Astrocyte (in vitro differentiated cells and primary cell): ENCODE data around the gene FGFRL1. TPM values are rescaled to one million over a fixed set of nuclear protein-coding genes. Genes with fewer than 3 reads are reported as not detected.

ENCODE experiments used
- DNase-seq: peaks from one replicate; pipeline ENCODE4 v3.0.0-alpha.2; 2010; ENCODE audit warnings: low read depth
- FAIRE-seq: peaks from 2 replicates; lab custom pipeline; 2011; peaks lifted over from hg19 to GRCh38; lab: Jason Lieb, UNC
- H2AFZ ChIP-seq: 2 replicates; pipeline ENCODE4 v1.6.0; 2012; ENCODE audit warnings: low read depth, low read length, inconsistent platforms
- H3K27ac ChIP-seq: 2 replicates; pipeline ENCODE4 v1.5.1; 2011; ENCODE audit warnings: low read depth, low read length, inconsistent platforms
- H3K27me3 ChIP-seq: 2 replicates; pipeline ENCODE4 v1.6.0; 2011; ENCODE audit warnings: low read length, inconsistent platforms; ENCODE audit not compliant: insufficient read depth
- H3K36me3 ChIP-seq: 2 replicates; pipeline ENCODE4 v1.5.1; 2011; ENCODE audit warnings: low read length, inconsistent platforms; ENCODE audit not compliant: insufficient read depth
- H3K4me1 ChIP-seq: 2 replicates; pipeline ENCODE4 v1.5.1; 2011; ENCODE audit warnings: low read length, inconsistent platforms; ENCODE audit not compliant: insufficient read depth
- H3K4me2 ChIP-seq: 2 replicates; pipeline ENCODE4 v1.6.0; 2012; ENCODE audit warnings: low read length, inconsistent platforms
- H3K4me3 ChIP-seq: 2 replicates; pipeline ENCODE4 v1.5.1; 2011; ENCODE audit warnings: low read depth, mild to moderate bottlenecking, low read length, inconsistent platforms; ENCODE audit not compliant: insufficient read depth
- H3K79me2 ChIP-seq: 2 replicates; pipeline ENCODE4 v1.6.0; 2012; ENCODE audit warnings: mild to moderate bottlenecking, low read length, inconsistent platforms; ENCODE audit not compliant: insufficient read depth
- H3K9ac ChIP-seq: 2 replicates; pipeline ENCODE4 v1.6.0; 2012; ENCODE audit warnings: mild to moderate bottlenecking, low read length, inconsistent platforms
- H3K9me3 ChIP-seq: 2 replicates; pipeline ENCODE4 v1.5.1; 2012; ENCODE audit warnings: low read depth, mild to moderate bottlenecking, low read length, inconsistent platforms; ENCODE audit not compliant: insufficient read depth
- H4K20me1 ChIP-seq: 2 replicates; pipeline ENCODE4 v1.6.0; 2012; ENCODE audit warnings: low read length, inconsistent platforms; ENCODE audit not compliant: insufficient read depth
- H3K27ac Mint-ChIP-seq: one replicate; pipeline ENCODE4 v1.8.0; 2021; ENCODE audit warnings: mild to moderate bottlenecking, mixed read lengths; ENCODE audit not compliant: unreplicated experiment
- H3K27me3 Mint-ChIP-seq: one replicate; pipeline ENCODE4 v1.8.0; 2021; ENCODE audit warnings: low read depth, mixed read lengths; ENCODE audit not compliant: unreplicated experiment
- H3K36me3 Mint-ChIP-seq: one replicate; pipeline ENCODE4 v1.8.0; 2021; ENCODE audit warnings: low read depth, mixed read lengths; ENCODE audit not compliant: unreplicated experiment
- H3K4me1 Mint-ChIP-seq: one replicate; pipeline ENCODE4 v1.8.0; 2021; ENCODE audit warnings: low read depth, mixed read lengths; ENCODE audit not compliant: unreplicated experiment
- H3K4me3 Mint-ChIP-seq: one replicate; pipeline ENCODE4 v1.8.0; 2021; ENCODE audit warnings: mild to moderate bottlenecking, moderate library complexity, mixed read lengths; ENCODE audit not compliant: unreplicated experiment
- H3K9me3 Mint-ChIP-seq: one replicate; pipeline ENCODE4 v1.8.0; 2021; ENCODE audit warnings: mild to moderate bottlenecking, mixed read lengths; ENCODE audit not compliant: unreplicated experiment
- EZH2 ChIP-seq: IDR thresholded peaks from 2 replicates; pipeline ENCODE4 v1.6.1; 2012; ENCODE audit warnings: mild to moderate bottlenecking, low read length, inconsistent platforms; ENCODE audit not compliant: insufficient read depth
- total RNA-seq: library from RNA; stranded (reverse); gene quantifications from 2 replicates; pipeline ENCODE4 v1.2.1, GENCODE V29; 2021
- TF ChIP-seq, protein P1 (sequence below): IDR thresholded peaks from 2 replicates; pipeline ENCODE4 v1.5.1; 2011; ENCODE audit warnings: low read depth, mild to moderate bottlenecking, inconsistent platforms, low read length, moderate library complexity; ENCODE audit not compliant: insufficient read depth

The FGFRL1 gene
- total RNA-seq, 1 donor from 2014 or later = 64.2 TPM

DNA sequence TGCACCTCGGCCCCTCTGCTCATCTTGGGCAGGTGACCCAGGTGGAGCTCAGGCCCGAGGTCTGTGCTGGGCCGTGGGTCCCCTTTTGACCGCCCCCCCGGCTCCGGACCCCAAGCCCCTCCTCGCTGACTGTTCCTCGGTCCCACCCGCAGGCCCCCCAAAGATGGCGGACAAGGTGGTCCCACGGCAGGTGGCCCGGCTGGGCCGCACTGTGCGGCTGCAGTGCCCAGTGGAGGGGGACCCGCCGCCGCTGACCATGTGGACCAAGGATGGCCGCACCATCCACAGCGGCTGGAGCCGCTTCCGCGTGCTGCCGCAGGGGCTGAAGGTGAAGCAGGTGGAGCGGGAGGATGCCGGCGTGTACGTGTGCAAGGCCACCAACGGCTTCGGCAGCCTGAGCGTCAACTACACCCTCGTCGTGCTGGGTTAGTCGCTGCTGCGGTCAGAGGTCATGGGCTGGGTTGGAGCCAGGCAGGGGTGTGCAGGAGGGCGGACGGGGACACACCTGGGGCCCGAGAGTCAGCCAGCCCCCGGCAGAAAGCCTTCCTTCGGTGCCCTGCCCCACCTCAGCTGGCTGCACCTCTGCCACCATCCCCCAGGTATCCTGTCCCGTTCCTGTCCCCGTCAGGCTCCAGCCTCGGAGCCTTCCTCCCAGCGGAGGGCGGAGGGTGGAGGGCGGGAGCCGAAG lies 10.8 kb downstream of the FGFRL1 start:
- no peak overlapping the region for H3K9ac ChIP-seq
- no peak overlapping the region for H2AFZ ChIP-seq
- TF ChIP-seq EZH2 = no peak
- TF ChIP-seq, protein P1, sequence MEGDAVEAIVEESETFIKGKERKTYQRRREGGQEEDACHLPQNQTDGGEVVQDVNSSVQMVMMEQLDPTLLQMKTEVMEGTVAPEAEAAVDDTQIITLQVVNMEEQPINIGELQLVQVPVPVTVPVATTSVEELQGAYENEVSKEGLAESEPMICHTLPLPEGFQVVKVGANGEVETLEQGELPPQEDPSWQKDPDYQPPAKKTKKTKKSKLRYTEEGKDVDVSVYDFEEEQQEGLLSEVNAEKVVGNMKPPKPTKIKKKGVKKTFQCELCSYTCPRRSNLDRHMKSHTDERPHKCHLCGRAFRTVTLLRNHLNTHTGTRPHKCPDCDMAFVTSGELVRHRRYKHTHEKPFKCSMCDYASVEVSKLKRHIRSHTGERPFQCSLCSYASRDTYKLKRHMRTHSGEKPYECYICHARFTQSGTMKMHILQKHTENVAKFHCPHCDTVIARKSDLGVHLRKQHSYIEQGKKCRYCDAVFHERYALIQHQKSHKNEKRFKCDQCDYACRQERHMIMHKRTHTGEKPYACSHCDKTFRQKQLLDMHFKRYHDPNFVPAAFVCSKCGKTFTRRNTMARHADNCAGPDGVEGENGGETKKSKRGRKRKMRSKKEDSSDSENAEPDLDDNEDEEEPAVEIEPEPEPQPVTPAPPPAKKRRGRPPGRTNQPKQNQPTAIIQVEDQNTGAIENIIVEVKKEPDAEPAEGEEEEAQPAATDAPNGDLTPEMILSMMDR = no peak
- FAIRE-seq (no peak), DNase-seq (no peak)
- Mint-ChIP-seq H3K27me3 (no peaks in the 10 kb centered on the region), H3K9me3 (peaks cover 2% of the 10 kb centered on the region), H3K4me3 (no peak overlapping the region), H3K4me1 (peaks cover 3% of the 10 kb centered on the region), H3K27ac (no peak overlapping the region), H3K36me3 (no peaks in the 10 kb centered on the region)
- peaks cover 30% of the 10 kb centered on the region for H3K79me2 ChIP-seq
- no peak overlapping the region for H3K4me3 ChIP-seq
- peaks cover 36% of the 10 kb centered on the region for H4K20me1 ChIP-seq
- peaks cover 26% of the 10 kb centered on the region for H3K4me1 ChIP-seq
- no peak overlapping the region for H3K4me2 ChIP-seq
- H3K36me3 ChIP-seq = peaks cover 10% of the 10 kb centered on the region
- H3K27ac ChIP-seq = no peak overlapping the region
- H3K9me3 ChIP-seq = no peaks in the 10 kb centered on the region
- no peaks in the 10 kb centered on the region for H3K27me3 ChIP-seq

DNA sequence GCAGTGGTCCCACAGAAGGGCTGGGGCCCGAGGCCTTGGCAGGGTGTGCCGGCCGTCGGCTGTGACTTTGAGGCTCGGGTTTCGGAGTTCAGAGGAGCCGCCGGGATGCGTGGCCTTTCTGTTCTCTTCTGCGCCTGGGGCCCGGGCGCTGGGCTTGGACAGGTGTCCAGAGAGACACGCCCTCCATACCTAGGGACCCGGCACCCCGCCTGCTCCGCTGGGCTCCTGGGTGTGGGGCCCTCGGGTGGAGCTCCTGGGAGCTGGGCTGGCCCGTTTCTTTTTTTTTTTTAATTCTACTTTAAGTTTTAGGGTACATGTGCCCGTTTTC lies 11.3 kb downstream of the FGFRL1 start:
- H3K36me3 ChIP-seq = peaks cover 10% of the 10 kb centered on the region
- H3K4me1 ChIP-seq = peaks cover 26% of the 10 kb centered on the region
- Mint-ChIP-seq H3K4me1 (peaks cover 3% of the 10 kb centered on the region), H3K27ac (no peak overlapping the region), H3K27me3 (no peaks in the 10 kb centered on the region), H3K4me3 (no peak overlapping the region), H3K36me3 (no peaks in the 10 kb centered on the region), H3K9me3 (peaks cover 2% of the 10 kb centered on the region)
- no peak for DNase-seq
- H3K79me2 ChIP-seq = peaks cover 25% of the 10 kb centered on the region
- H4K20me1 ChIP-seq = peaks cover 30% of the 10 kb centered on the region
- no peaks in the 10 kb centered on the region for H3K9me3 ChIP-seq
- H3K27me3 ChIP-seq = no peaks in the 10 kb centered on the region
- TF ChIP-seq, protein P1 = no peak
- no peak for TF ChIP-seq EZH2
- no peak overlapping the region for H2AFZ ChIP-seq
- no peak overlapping the region for H3K9ac ChIP-seq
- FAIRE-seq = no peak
- no peak overlapping the region for H3K27ac ChIP-seq
- no peak overlapping the region for H3K4me2 ChIP-seq
- no peak overlapping the region for H3K4me3 ChIP-seq

DNA sequence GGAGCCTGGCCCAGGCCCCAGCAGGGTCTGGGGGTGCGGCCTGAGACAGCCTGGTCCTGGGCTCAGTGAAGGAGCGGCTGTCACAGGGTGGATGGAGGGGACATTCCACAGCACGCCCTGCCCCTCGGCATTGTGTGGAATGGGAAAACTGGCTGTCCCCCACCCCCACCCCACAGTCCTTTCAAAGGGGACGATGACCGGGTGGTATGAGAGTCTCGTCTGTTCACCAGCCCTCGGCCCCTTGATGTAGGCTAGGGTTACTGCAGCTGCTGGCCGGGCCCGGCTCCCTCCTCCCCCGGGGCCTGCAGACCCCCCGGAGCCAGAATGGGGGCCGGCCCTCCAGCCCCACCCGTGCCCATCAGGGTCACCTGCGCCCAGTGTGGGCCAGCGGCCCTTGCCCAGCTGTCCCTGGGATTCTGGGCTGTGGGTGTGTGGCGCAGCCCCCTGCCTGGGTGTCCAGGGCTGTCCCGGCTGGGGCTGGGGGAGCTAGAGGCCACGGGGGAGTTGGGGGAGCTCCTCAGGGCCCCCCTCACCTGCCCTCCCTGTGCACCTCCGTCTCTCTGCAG lies 11.7 kb downstream of the FGFRL1 start:
- H3K27me3 Mint-ChIP-seq = no peaks in the 10 kb centered on the region
- H3K36me3 Mint-ChIP-seq = no peaks in the 10 kb centered on the region
- H3K27ac Mint-ChIP-seq = no peak overlapping the region
- FAIRE-seq = no peak
- H2AFZ ChIP-seq = no peak overlapping the region
- TF ChIP-seq EZH2 = no peak
- TF ChIP-seq, protein P1 = no peak
- no peak overlapping the region for H3K9ac ChIP-seq
- peaks cover 2% of the 10 kb centered on the region for H3K9me3 Mint-ChIP-seq
- peaks cover 3% of the 10 kb centered on the region for H3K4me1 Mint-ChIP-seq
- no peak overlapping the region for H3K4me3 ChIP-seq
- H3K4me2 ChIP-seq = no peak overlapping the region
- no peak overlapping the region for H3K27ac ChIP-seq
- no peak overlapping the region for H3K4me3 Mint-ChIP-seq
- no peaks in the 10 kb centered on the region for H3K27me3 ChIP-seq
- H3K4me1 ChIP-seq = peaks cover 21% of the 10 kb centered on the region
- peaks cover 26% of the 10 kb centered on the region for H4K20me1 ChIP-seq
- peaks cover 20% of the 10 kb centered on the region for H3K79me2 ChIP-seq
- peaks cover 10% of the 10 kb centered on the region for H3K36me3 ChIP-seq
- no peaks in the 10 kb centered on the region for H3K9me3 ChIP-seq
- DNase-seq = no peak
